GM23338 (cell line): ENCODE measurements around the gene ACAN.

Experiments
- CREB1 ChIP-seq: fragments of 250-450 bp; sonication (Bioruptor Pico); IDR thresholded peaks from 2 replicates; pipeline ENCODE4 v1.5.0; 2020; ENCODE audit warnings: low read depth, mild to moderate bottlenecking, moderate library complexity
- EZH2 ChIP-seq: fragments of 200-600 bp; sonication (generic); IDR thresholded peaks from one replicate; pipeline ENCODE4 v1.8.0; 2017; ENCODE audit warnings: antibody characterized with exemption, mild to moderate bottlenecking, low read depth; ENCODE audit not compliant: unreplicated experiment
- EZH2phosphoT487 ChIP-seq: fragments of 200-600 bp; sonication (generic); IDR thresholded peaks from one replicate; pipeline ENCODE4 v1.8.1; 2018; ENCODE audit warnings: antibody characterized with exemption; ENCODE audit not compliant: unreplicated experiment
- JUNB ChIP-seq: IDR thresholded peaks from one replicate; pipeline ENCODE4 v1.6.1; 2016; ENCODE audit warnings: antibody characterized with exemption; ENCODE audit not compliant: unreplicated experiment
- POLR2AphosphoS5 ChIP-seq: IDR thresholded peaks from 2 replicates; pipeline ENCODE4 v1.6.1; 2016; ENCODE audit warnings: antibody characterized with exemption, low read depth
- REST ChIP-seq: IDR thresholded peaks from one replicate; pipeline ENCODE4 v1.6.1; 2018; ENCODE audit warnings: antibody characterized with exemption; ENCODE audit not compliant: unreplicated experiment
- STAT1 ChIP-seq: IDR thresholded peaks from one replicate; pipeline ENCODE4 v1.6.1; 2016; ENCODE audit warnings: antibody characterized with exemption; ENCODE audit not compliant: unreplicated experiment
- ZNF331 ChIP-seq: fragments of 250-450 bp; sonication (Bioruptor Pico); IDR thresholded peaks from 2 replicates; pipeline ENCODE4 v1.5.0; 2020; ENCODE audit warnings: low read depth, mild to moderate bottlenecking, moderate library complexity
- TF ChIP-seq, protein P1 (sequence below), 2 experiments: fragments of 200-600 bp in 1 of 2; sonication (generic) in 1 of 2; conservative IDR thresholded peaks; 2 replicates each; pipeline versions ENCODE4 v1.5.1 to v1.6.1; 2016 to 2017; ENCODE audit warnings: antibody characterized with exemption in 2 of 2, low read depth in 2 of 2, mild to moderate bottlenecking in 2 of 2, moderate library complexity in 1 of 2
- TF ChIP-seq, protein P2 (sequence below): IDR thresholded peaks from 2 replicates; pipeline ENCODE4 v1.6.1; 2016; ENCODE audit warnings: antibody characterized with exemption

- TF ChIP-seq, protein P1, sequence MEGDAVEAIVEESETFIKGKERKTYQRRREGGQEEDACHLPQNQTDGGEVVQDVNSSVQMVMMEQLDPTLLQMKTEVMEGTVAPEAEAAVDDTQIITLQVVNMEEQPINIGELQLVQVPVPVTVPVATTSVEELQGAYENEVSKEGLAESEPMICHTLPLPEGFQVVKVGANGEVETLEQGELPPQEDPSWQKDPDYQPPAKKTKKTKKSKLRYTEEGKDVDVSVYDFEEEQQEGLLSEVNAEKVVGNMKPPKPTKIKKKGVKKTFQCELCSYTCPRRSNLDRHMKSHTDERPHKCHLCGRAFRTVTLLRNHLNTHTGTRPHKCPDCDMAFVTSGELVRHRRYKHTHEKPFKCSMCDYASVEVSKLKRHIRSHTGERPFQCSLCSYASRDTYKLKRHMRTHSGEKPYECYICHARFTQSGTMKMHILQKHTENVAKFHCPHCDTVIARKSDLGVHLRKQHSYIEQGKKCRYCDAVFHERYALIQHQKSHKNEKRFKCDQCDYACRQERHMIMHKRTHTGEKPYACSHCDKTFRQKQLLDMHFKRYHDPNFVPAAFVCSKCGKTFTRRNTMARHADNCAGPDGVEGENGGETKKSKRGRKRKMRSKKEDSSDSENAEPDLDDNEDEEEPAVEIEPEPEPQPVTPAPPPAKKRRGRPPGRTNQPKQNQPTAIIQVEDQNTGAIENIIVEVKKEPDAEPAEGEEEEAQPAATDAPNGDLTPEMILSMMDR (conservative IDR thresholded peaks at IDR 0.05; ENCODE audit: low read depth in 2 of 2) = no peak
- no peak for TF ChIP-seq EZH2phosphoT487
- no peak for TF ChIP-seq POLR2AphosphoS5
- TF ChIP-seq STAT1 = no peak
- TF ChIP-seq JUNB = no peak
- TF ChIP-seq REST = no peak
- no peak for TF ChIP-seq EZH2
- no peak for TF ChIP-seq CREB1 (CRISPR knock-in tag)
- TF ChIP-seq, protein P2, sequence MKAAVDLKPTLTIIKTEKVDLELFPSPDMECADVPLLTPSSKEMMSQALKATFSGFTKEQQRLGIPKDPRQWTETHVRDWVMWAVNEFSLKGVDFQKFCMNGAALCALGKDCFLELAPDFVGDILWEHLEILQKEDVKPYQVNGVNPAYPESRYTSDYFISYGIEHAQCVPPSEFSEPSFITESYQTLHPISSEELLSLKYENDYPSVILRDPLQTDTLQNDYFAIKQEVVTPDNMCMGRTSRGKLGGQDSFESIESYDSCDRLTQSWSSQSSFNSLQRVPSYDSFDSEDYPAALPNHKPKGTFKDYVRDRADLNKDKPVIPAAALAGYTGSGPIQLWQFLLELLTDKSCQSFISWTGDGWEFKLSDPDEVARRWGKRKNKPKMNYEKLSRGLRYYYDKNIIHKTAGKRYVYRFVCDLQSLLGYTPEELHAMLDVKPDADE = no peak
- TF ChIP-seq ZNF331 = no peak
Measured at GRCh38 chr15:88873786-88874185, 70.5 kb downstream of the ACAN start.
